Measurements from ENCODE around the gene SLC49A3. TPM values are rescaled to one million over a fixed set of nuclear protein-coding genes. Genes with fewer than 3 reads are reported as not detected.

Gene SLC49A3
- total RNA-seq, 1 experiment from 2014 or later, result 6.9 TPM

GRCh38 chr4:710116-710515 is 21.2 kb upstream of the SLC49A3 start:
- no peak overlapping the region for H4K91ac ChIP-seq (ENCODE audit: insufficient read length, low read depth, low read length)
- Mint-ChIP-seq H3K4me3 (no peak overlapping the region), H3K27ac (0 out of 7 replicates have a peak overlapping the region, but pooled peaks of 1 of the 3 experiments have one; percentile 17)

More at GRCh38 chr4:710116-710515, 21.2 kb upstream of the SLC49A3 start:
- Histone ChIP-seq H3K79me1 (ENCODE audit: insufficient read depth, low read depth, low read length, poor library complexity, severe bottlenecking) (peaks cover 22% of the 10 kb centered on the region), H2AFZ (ENCODE audit: low read length) (no peak overlapping the region), H3K18ac (ENCODE audit: insufficient read length, low read depth, low read length) (no peak overlapping the region), H3K14ac (ENCODE audit: insufficient read depth, low read length) (no peak overlapping the region), H4K8ac (replicated peaks; ENCODE audit: insufficient read length, low read depth, low read length) (no peak overlapping the region), H3K27me3 (ENCODE audit: insufficient read depth, low read length) (no peaks in the 10 kb centered on the region; the same call in 1 of the 2 replicates), H3K9ac (ENCODE audit: extremely low read depth, insufficient read length, low read length) (no peak overlapping the region), H3K4ac (ENCODE audit: low read depth, low read length) (no peak overlapping the region), H2BK120ac (ENCODE audit: low read depth, low read length, poor library complexity, severe bottlenecking) (no peak overlapping the region), H2BK12ac (ENCODE audit: insufficient read length, low read depth, low read length) (no peak overlapping the region), H2BK15ac (ENCODE audit: low read depth, low read length) (no peak overlapping the region), H3K4me2 (ENCODE audit: insufficient read depth, insufficient read length, low read length) (no peak overlapping the region), H2BK20ac (ENCODE audit: low read depth, low read length, poor library complexity, severe bottlenecking) (no peak overlapping the region), H2AK5ac (ENCODE audit: insufficient read length, low read length) (no peak overlapping the region), H3K56ac (ENCODE audit: insufficient read length, low read depth, low read length) (no peak overlapping the region), H3K27ac (ENCODE audit: insufficient read length, low read depth, low read length) (no peak overlapping the region), H4K5ac (ENCODE audit: insufficient read length, low read depth, low read length) (no peak overlapping the region), H3K23ac (ENCODE audit: insufficient read length, low read depth, low read length) (no peak overlapping the region), H3K4me1 (ENCODE audit: insufficient read depth, low read length) (no peaks in the 10 kb centered on the region), H3K9me3 (ENCODE audit: control insufficient read depth, low read depth, low read length) (no peaks in the 10 kb centered on the region), H3T11ph (ENCODE audit: low read length) (no peak overlapping the region), H3K23me2 (ENCODE audit: insufficient read length, low read depth, low read length, poor library complexity, severe bottlenecking) (no peaks in the 10 kb centered on the region), H4K20me1 (ENCODE audit: control insufficient read depth, insufficient read depth, insufficient read length) (peaks cover 4% of the 10 kb centered on the region), H2BK5ac (ENCODE audit: insufficient read length, low read length) (no peak overlapping the region), H3K79me2 (ENCODE audit: insufficient read depth, low read length) (peaks cover 46% of the 10 kb centered on the region; the same call in 1 of the 2 replicates)
- H3K27me3 Mint-ChIP-seq (ENCODE audit: low read depth), result peaks cover 3% of the 10 kb centered on the region
- H3K9me3 Mint-ChIP-seq, result peaks cover 0 to 4% of the 10 kb centered on the region in 2 experiments; a peak in 2 of 5 replicates
- H3K4me1 Mint-ChIP-seq, result peaks cover 3 to 5% of the 10 kb centered on the region in 2 experiments; a peak in 3 of 4 replicates
- no peak for DNase-seq
- peaks cover 28 to 33% (median 28%) of the 10 kb centered on the region in 3 experiments for H3K36me3 Mint-ChIP-seq (ENCODE audit: insufficient read depth in 1 of 3, low read depth in 3 of 3)
- no CpG with 5 or more reads among the region's 9 CpGs for WGBS (ENCODE audit: extremely low coverage, insufficient read length, low lambda C conversion rate)
- no peak for TF ChIP-seq CTCF (conservative IDR thresholded peaks at IDR 0.05)
